HG02973 (cell line): ENCODE measurements around the gene PMIS2.
A peak's percentile ranks its signal among the peaks of the same experiment; 100 is the strongest.
"Not testable (repeated sequence)": the region's sequence is repeated elsewhere in the genome, so short reads cannot be mapped to it uniquely, and the experiment has no call there.

Experiments used
- ATAC-seq: cut with Tn5 transposase; IDR thresholded peaks from one replicate; pipeline ENCODE4 v1.9.1; 2021; ENCODE audit warnings: moderate library complexity; ENCODE audit not compliant: unreplicated experiment

PMIS2 gene

GRCh38 chr19:35587321-35587720 lies 1.3 kb downstream of the PMIS2 start:
- ATAC-seq, result no peak

DNA sequence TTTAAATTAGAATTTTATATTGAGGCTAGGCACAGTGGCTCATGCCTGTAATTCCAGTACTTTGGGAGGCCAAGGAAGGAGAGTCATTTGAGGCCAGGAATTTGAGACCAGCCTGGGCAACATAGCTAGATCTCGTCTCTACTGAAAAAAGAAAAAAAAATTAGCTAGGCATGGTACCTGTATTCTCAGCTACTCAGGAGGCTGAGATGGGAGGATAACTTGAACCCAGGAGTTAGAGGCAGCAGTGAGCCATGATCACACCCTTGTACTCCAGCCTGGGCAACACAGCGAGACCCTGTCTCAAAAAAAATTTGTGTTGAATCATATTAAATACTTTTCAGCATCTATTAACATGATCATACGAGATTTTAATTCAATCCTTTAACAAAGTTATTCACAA lies 4.9 kb downstream of the PMIS2 start:
- no peak for ATAC-seq

DNA sequence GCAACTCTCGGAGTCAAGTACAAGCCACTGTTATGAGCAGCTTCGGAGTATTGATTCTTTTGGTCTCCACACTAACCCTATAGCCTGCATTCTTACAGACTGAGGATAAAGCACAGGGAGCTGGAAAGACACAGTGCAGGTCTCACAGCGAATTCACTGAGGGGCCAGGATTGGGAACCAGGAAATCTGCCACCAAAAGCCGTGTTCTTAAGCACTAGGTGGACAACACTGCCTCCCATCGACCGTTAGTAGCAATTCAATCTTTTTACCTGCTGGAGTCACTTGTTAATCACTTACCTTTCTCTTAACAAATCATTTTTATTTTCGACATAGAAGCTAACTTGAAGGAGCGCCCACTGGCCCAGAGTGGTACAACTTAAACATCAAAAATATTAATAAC lies 6.3 kb downstream of the PMIS2 start:
- ATAC-seq, result no peak

- not testable (repeated sequence) for ATAC-seq
These were observed 9.1 kb downstream of the PMIS2 start for GRCh38 chr19:35595026-35595425.

- no peak for ATAC-seq
These were observed 10.0 kb downstream of the PMIS2 start for GRCh38 chr19:35595928-35596327.

DNA sequence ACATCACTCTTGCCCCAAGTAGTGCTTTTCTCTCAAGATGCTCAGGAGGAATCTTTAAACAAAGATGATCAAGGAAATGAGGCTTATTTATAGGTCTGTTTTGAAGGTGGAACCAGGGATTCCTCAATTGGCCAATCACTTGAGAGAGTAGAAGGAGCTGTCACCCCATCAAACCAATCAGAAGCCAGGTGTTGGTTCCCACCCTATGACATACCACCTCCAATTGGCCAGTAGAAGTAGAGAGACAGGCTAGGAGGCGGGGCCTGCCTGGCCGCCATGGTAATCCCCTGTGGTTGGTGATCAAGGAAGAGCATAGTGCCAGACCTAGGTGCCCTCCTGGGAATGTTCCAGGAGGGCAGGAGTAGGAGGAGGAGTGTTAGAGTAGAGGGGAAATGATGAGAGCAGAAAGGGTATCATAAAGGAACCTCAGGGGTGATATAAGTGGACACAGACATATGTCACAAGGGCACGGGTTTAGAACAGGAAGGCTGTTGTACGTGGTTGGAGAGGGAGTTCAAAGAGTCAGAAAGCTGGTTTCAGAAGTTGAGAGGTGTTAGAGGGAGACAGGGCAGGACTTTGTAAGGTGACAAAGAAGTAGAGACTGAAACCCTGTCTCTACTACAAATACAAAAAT lies 10.5 kb downstream of the PMIS2 start:
- ATAC-seq, result peak; percentile 75

DNA sequence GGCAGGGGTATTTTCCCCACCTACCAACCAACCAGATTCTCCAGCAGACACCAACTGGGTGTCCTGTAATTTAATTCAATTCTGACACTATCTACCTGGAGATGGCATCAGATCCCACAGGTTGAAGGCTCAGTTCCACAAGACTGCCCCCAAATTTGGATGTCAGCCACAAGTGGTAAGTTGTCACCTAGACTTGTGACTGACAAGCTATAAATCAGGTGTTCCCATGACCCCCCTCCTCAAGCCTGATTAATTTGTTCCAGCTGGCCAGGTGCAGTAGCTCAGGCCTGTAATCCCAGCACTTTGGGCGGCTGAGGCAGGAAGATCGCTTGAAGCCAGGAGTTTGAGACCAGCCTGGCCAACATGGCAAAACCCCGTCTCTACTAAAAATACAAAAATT lies 16.0 kb downstream of the PMIS2 start:
- ATAC-seq, result no peak

DNA sequence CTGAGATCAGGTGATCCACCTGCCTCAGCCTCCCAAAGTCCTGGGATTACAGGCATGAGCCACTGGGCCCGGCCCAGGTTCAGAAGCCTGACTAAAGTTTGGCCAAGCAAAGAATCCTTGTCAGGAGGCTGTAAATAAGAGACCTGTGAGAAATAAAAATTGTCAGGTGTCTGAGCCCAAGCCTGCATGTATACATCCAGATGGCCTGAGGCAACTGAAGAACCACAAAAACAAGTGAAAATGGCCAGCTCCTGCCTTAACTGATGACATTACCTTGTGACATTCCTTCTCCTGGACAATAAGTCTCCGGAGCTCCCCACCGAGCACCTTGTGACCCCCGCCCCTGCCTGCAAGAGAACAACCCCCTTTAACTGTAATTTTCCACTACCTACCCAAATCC lies 18.5 kb downstream of the PMIS2 start:
- ATAC-seq, result not testable (repeated sequence)

DNA sequence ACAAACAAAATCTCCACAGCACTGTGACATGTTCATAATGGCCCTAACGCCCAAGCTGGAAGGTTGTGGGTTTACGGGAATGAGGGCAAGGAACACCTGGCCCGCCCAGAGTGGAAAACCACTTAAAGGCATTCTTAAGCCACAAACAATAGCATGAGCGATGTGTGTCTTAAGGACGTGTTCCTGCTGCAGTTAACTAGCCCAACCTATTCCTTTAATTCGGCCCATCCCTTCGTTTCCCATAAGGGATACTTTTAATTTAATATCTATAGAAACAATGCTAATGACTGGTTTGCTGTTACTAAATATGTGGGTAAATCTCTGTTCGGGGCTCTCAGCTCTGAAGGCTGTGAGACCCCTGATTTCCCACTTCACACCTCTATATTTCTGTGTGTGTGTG lies 21.2 kb downstream of the PMIS2 start:
- ATAC-seq, result not testable (repeated sequence)

DNA sequence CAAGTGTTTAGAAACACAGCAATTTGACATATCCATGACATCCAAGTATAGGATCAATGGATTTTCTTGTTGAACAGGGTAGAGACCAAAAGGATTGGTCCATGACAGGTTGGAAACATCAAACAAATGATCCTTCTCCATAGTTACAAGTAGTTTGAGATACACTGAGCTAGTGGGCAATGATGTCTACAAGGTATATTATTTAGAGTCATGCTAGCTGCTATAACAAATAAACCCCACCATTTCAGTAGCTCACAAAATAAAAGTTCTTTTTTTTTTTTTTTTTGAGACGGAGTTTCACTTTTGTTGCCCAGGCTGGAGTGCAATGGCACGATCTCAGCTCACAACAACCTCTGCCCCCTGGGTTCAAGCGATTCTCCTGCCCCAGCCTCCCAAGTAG lies 21.7 kb downstream of the PMIS2 start:
- ATAC-seq, result no peak

DNA sequence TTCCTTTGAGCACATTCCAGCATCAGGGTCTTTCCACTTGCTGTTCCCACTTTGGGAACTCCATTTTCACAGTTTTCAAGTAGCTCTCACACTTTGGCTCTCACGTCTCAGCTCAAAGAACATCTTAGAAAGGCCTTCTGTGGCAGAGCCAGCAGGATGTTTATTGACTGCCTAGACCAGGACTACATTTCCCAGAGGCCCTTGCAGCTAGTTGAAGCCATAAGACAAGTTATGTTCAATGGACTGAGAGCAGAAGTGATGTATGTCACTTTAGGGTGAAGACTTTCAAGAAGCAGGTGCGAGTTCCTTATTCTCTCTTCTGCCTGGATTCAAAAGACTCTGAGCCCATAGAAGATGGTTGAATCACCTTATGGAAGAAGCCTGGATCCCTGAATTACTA lies 22.3 kb downstream of the PMIS2 start:
- no peak for ATAC-seq

GRCh38 chr19:35609851-35610353 lies 23.9 kb downstream of the PMIS2 start:
- ATAC-seq, result no peak

DNA sequence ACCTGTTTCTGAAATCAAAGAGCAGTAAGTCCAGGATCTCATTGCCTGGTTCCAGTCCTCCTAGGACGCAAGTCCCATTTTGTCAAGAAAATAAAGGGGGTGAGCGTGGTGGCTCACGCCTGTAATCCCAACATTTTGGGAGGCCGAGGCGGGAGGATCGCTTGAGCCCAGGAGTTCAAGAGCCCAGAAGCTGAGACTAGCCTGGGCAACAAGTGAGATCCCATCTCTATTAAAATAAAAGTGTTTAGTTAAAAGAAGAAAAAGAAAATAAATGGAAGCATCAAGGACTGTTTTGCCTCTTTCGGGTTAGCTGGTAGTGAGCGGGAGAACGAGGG lies 26.2 kb downstream of the PMIS2 start:
- no peak for ATAC-seq

DNA sequence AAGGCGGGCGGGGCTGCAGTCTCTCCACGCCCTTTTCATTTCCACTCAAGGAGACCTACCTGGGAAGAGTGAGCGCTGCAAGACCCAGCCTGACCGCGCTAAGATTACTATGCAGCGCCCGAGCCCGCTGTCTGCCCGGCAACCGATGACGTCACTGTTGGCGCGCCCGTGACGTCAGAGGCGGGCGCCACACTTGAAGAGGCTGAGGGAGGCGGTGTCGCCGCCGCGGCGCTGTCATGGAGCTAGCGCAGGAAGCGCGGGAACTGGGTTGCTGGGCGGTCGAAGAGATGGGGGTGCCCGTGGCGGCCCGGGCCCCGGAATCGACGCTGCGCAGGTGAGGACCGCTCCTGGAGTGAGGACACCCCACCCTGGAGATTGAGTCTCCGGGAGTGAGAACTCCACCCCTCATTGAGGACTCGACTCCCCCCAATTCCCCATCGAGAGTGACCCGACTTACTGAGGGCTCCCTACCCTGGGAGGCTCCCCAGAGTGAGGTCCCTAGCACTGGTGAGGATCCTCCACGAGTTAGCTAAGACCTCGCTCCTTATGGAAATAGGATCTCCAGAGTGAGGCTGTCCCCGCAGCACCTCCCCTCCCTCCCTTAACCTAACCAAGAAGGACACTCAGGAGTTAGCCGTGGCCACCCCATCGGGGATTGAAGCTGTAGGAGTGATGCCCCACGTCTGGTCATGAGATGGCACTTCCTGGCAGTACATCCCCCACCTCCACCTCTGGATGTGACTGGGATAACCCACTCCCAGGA lies 26.8 kb downstream of the PMIS2 start, which contains the start of gene HAUS5:
TSS of gene HAUS5 (plus strand) at position 177 of the 763 bp plus-strand sequence. CDS start at position 237, 60 bp downstream.
- ATAC-seq, result peak; percentile 65

GRCh38 chr19:35613574-35613973 lies 27.6 kb downstream of the PMIS2 start:
- no peak for ATAC-seq

- no peak for ATAC-seq
These were observed 29.1 kb downstream of the PMIS2 start for GRCh38 chr19:35615036-35615435.

GRCh38 chr19:35618857-35619256 lies 32.9 kb downstream of the PMIS2 start:
- ATAC-seq, result no peak

DNA sequence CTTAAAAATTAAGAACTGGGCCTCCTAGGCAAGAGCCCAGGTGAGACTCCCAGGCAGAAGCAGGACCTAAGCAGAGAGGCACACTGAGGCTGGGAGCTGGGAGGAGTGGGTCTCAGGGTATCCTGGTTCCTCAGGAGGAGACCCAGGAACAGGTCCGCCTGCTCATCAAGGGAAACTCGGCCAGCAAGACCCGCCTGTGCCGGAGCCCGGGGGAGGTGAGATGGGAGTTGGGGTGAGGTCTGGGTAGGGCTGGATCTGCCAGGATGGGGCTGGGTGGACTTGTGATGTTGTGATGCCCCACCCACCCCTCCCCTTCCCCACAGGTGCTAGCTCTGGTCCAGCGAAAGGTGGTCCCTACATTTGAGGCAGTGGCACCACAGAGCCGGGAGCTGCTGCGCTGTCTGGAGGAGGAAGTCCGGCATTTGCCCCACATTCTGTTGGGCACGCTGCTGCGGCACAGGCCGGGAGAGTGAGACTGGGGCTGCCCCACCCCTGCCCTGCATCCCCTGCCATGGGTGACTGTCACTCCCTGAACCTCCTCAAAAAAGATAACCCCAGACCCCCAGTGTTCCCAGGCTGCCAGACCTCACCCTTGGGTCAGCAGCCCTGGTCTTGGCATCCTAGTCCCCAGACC lies 33.4 kb downstream of the PMIS2 start:
- ATAC-seq, result no peak

DNA sequence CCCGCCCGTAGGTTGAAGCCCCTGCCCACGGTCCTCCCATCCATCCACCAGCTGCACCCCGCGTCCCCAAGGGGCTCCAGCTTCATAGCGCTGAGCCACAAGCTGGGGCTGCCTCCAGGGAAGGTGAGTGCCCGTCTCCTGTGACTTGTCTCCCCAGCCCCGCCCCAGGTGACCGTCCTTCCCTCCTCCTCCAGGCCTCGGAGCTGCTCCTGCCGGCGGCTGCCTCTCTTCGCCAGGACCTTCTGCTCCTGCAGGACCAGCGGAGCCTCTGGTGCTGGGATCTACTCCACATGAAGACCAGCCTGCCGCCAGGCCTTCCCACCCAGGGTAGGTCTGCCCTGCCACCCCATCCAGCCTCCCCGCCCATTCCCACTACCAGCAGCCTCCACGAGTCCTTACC lies 34.0 kb downstream of the PMIS2 start:
- no peak for ATAC-seq

DNA sequence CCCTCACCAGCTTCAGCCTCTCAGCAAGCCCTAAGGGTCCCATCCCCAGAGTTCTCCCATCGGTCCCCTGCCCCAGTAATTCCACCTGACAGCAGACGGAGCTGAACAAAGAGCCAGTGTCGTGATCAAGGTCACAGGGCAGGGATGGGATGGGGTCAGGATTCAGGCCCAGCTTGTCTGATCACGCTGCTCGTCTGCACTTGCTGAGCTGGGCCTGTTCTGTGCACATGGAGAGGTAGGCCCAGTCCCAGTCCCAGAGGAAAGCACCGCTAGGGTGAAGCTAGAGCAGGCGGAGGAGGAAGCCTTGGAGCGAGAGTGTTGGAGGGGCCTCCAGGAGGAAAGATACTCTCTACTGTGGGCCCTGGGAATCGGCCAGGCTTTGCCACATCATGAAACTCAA lies 35.7 kb downstream of the PMIS2 start:
- ATAC-seq, result no peak

GRCh38 chr19:35622750-35623149 lies 36.8 kb downstream of the PMIS2 start:
- no peak for ATAC-seq
